Dermis microvascular lymphatic vessel endothelial cell (primary cell): ENCODE measurements around the gene ZNF550. TPM values are rescaled to one million over a fixed set of nuclear protein-coding genes. Genes with fewer than 3 reads are reported as not detected.

Experiments
- DNase-seq, 2 donors: peaks; one replicate each; pipeline versions ENCODE4 v3.0.0 to v3.0.0-alpha.2; 2010; ENCODE audit warnings: low read depth in 2 of 2
- total RNA-seq: library from RNA; depleted of rRNA; stranded (reverse); fragments of >200 nt; gene quantifications from 2 replicates; pipeline ENCODE4 v1.2.1, GENCODE V29; 2014

Gene ZNF550
- 4.2 and 7.3 TPM in 2 replicates for total RNA-seq

DNA sequence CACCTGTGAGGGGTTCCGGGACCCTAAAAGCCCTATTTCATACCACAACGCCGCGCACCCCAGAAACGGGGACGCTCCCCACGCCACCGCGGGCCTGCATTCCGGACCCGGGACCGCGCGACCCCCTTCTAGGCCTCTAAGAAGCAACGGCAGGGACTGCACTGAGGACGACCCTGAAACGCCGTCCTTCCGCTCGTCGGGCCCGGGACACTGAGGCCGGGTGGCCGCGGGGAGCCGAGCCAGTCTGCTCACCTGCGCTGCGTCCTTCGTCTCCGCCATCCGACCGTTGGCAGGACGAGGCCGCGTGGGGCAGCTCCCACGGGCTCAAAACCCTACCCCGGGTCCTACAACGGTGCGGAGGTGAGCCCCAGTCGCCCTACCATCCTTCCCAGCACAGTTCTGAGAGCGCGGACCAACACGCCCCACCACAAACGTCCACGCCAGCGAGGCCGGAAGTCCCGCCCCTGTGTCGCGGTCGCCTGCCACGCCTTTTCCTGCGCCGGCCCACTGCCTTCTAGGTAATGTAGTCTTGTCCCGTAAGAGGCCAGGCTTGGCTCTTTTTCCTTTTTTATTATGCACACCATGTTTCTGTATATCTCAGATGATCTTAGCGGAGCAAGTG lies at the start of gene ZNF550:
ZNF550 (minus strand) TSS at position 460 of the 622 bp plus-strand sequence; CDS start at position 279, 181 bp downstream.
- peak; percentile 72 to 91 for DNase-seq

DNA sequence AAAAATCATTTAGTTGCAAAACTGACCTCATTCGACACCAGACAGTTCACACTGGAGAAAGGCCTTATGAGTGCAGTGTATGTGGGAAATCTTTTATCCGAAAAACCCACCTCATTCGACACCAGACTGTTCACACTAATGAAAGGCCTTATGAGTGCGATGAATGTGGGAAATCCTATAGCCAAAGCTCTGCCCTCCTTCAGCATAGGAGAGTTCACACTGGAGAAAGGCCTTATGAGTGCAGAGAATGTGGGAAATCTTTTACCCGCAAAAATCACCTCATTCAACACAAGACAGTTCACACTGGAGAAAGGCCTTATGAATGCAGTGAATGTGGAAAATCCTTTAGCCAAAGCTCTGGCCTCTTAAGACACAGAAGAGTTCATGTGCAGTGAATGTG lies 47.3 kb upstream of the ZNF550 start:
- DNase-seq, result no peak

DNA sequence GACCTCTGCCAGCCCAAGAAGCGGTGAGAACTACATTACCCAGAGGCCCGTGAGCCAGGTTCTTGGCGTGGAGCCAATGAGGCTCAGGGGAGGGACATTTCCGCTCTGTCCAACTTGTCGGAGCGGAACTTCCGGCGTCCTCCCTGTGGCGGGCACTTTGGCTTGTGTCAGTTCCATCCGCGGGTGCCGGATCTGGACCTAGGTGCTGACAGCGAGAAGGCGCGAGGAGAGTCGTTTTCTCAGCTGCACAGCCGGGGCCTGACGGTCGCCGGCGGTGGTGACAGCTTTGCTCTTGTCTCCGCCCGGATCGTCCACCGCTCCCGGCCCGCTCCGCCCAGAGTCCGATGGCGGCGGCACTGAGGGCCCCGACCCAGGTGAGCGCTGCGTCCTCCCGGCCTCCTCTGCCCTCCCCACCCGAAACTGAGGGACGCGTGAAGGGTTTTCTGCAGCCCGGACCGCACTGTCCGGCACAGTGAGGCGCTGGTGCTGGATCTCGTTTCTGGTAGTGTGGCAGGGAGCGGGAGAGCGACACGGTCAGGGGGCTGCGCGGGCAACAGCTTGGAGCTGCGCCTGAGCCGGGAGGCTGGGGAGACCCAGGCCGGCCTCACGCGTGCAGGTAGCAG lies 40.2 kb upstream of the ZNF550 start, which contains the start of gene ZNF530:
ZNF530 (plus strand) TSS at position 125 of the 623 bp plus-strand sequence. CDS start 4,461 bp downstream, outside the sequence.
- DNase-seq, result peak; percentile 85 to 90

DNA sequence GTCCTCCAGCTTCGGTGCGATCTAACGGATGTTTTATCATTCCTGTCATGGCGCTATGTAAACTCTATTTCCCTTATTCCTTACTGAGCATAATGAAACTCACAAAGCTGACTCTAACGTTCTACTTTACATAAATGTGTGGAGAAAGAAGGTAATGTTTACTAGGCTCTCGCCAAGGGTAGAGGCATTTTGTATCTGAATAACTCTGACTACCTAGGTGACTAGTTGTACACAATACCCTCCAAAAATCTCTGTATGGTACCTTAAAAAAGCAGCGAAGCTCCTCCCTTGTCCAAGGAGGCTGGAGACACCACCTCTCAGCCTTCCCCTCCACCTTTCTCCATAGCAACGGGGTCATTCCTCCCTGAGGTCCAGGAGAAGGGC lies 39.7 kb upstream of the ZNF550 start:
- no peak for DNase-seq

DNA sequence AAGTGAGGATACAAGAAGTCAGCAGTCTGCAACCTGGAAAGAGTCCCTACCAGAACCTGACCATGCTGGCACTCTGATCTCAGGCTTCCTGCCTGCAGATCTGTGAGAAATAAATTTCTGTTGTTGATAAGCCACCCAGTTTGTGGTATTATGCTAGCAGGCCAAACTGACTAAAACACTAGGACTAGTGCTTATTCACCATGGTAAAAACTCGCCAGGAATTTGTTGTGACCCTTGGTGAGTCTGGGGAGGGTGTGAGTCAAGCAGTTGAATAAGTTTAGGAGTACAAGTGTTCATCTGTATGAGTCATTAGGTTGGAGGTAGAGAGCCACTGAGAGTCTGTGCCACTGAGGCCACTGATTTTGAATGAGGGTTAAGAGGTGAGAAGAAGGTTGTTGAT lies 27.9 kb upstream of the ZNF550 start:
- DNase-seq, result no peak

DNA sequence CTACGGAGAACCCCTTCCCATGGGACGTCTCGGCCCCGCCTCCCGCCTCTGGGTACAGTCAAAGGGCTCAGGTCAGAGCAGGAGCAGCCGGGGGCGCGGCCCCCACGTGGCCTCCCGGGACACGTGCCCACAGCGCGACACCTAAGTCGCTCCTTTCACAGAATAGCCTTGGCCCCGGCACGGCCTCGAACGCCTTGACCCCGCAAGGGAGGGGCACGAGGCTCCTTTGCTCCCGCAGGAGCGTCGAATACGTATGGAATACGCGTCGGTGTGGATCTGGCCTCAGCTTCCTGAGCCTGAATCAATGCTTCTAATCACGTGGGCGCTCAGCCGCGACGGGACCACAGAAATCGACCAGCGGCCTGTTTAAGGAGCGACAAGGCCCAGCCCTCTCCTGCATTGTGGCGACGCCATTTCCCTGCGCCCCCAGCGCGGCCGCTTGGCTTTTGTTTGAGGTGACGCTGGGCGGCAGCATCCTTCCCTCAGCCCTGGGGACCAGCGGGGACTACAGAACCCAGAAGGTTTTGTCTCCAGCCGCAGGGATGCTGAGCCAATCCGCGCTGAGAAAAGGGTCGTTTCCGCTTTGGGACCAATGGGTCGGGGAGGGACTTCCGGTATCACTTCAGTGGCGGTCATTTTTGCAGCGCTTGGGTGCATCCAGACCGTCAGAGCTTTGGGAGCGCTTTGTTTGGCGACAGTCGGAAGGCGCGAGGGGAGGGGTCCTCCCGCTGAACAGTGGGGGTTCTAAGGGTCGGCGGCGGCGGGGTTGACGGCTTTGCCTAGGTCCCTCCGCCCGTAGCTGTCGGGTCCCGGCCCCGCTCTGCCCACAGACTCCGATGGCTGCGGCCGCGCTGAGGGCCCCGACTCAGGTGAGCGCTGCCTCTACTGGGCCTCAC lies 24.1 kb upstream of the ZNF550 start, which contains the start of gene ZIK1:
ZIK1 (plus strand) TSS at position 625 of the 896 bp plus-strand sequence; CDS start at position 837, 212 bp downstream.
- DNase-seq, result peak; percentile 69 to 70

DNA sequence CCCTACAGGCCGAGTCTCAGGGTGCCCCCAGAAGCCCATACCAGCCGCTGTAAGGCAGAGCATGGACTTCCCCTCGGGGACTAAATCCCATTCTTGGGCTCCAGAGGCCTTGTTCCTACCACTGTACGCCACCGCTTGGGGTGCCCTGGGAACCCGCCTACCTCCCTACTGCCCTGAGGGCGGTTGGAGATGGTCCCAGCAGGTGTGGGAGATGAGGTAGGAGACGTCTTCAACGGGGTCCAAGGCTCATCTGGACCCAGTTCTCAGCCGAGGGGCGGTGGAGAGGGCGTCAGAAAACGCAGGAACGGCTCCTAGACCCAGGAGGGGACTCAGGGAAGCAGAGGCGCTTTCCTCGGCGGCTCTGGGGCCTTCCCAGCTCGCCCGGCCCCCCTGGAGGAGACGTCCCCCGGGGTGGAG lies 23.4 kb upstream of the ZNF550 start:
- no peak for DNase-seq

DNA sequence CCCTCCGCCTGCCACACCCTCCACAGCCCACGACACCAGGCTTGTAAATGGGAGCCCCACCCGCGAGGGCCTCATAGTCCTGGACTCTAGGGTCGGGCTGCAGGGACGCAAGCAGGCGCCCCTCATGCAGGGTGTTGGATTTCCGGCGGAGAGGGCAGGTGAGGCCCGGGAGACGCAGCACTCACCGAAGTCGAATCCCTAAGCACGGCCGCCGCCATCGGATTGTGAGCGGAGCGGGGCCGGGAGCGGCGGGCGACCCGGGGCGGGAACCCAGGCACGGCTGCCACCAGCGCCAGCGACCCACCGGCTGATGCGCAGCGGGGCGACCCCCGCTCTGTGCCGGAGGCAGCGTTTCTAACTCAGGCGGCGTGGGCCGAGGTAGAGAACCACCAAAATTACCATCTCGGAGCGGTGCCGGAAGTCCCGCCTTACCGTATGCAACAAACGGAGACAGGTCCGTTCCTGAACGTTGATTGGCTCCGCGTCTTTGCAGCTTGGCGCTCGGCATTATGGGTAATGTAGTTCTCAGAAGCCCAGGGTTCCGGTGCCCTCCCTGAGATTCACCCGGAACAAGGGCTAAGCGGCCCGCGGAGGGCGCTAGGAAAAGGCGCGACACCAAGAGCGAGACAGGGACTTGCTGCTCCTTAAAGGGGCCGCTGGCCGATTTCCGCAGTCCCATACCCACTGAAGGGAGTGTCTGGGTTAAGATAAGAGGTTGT lies 19.0 kb upstream of the ZNF550 start, which contains the start of gene ZNF416:
ZNF416 (minus strand) TSS at position 425 of the 719 bp plus-strand sequence; CDS start at position 218, 207 bp downstream.
- DNase-seq, result peak; percentile 96 to 97

DNA sequence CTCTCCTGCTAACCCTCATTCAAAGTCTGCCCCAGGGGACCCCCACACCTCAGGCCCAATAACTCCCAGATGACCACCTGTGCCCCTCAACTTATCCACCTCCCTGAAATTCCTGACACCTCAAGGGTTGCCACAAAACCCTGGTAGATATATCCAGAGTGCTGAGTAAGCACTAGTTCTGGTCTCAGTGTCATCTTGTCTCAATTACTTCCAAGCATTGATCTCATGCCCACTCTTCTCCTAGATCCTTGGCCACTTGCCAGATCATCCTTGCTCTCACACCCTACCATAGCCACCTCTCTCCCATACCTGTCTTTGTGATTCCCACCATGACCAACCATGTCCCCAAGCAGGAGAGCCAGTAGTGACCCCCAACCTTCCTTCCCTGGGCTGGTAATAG lies 17.0 kb upstream of the ZNF550 start:
- no peak for DNase-seq

DNA sequence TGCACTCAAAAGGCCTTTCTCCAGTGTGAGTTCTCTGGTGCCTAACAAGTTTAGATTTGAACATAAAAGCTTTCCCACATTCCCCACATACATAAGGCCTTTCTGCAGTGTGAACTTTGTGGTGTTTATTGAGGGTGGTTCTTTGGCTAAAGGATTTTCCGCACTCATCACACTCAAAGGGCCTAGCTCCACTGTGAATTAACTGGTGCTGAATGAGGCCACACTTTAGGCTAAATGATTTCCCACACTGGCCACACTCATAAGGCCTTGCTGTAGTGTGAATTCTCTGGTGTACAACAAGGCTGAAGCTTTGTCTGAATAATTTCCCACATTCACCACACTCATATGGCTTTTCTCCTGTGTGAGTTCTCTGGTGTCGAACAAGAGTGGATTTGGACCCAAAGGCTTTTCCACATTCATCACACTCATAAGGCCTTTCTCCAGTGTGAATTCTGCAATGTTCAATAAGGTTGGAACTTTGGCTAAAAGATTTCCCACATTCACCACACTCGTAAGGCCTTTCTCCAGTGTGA lies 12.8 kb upstream of the ZNF550 start:
- DNase-seq, result no peak

DNA sequence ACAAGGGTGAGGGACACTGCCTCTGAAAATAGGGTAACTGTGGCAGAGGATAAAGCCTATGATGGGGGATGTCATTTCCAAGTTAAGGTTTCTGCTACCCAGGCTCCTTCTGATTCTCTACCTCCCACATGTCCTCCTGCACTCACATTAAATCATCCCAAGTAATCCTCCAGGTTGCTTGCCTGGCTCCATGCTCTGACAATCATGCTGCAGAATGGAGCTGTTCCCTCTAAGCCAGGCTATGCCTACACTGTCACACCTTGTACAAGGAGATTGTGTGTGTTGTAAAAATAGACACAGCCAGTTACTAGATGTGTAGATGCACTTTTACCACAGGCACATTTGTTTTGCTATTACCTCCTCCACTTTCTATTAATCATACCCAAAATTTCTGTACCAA lies 11.0 kb upstream of the ZNF550 start:
- no peak for DNase-seq

DNA sequence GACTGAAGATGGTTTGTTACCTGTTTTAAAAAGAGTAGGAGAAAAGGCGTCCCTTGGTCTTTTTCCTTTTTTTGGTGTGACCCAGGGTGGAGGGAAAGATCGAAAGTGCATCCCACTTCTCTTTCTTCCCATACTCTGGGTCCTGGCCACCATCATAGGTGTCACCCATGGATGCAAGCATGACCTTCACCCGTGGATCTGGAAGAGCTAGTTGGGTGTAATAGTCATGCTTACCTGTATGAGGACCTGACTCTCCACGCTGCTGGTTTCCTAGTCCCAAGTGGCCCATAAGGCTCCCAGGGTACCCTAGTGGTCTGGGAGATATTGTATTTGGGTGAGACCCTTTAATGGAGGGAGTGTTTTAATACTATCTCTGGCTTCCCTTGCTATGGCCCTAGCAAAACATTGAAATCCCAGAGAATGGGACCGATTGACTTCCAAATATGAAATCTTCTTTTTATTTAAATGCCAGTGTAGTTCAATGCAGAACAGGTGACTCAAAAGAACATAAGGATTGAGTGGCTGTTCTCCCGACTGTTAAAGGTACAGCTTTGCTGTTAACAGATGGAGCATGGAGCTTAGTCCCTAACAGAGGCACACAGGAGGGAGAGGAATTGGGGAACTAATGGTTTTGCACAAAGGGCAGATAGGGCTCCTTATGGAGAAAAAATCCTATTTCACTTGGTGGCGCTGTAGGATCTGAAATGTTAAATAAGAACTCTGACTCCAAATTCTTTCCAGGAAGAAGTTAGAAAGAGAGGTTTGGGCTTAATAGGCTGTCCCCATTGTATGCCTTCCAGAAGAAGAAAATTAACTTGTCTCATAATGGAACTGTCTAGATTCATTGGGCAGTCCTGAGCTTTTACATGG lies 7.0 kb upstream of the ZNF550 start:
- peak; percentile 30 to 61 for DNase-seq

DNA sequence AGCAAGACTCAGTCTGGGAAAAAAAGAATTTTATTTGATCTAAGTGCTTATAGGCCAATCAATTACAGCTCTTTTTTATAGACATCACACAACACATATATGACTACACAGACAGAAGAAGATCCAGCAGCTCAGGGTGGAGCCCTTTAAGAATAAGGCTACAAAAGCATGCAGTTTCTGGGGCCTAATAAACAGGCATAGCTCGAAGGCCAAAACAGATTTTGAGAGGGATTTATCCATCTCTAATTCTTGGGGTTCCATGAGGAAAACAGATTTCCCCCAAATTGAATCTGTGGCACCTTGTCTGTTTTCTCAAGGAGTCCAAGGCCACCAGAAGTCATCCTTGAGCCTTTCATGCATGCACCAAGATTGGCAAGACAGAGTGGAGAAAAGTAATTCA lies 3.9 kb upstream of the ZNF550 start:
- DNase-seq, result no peak

DNA sequence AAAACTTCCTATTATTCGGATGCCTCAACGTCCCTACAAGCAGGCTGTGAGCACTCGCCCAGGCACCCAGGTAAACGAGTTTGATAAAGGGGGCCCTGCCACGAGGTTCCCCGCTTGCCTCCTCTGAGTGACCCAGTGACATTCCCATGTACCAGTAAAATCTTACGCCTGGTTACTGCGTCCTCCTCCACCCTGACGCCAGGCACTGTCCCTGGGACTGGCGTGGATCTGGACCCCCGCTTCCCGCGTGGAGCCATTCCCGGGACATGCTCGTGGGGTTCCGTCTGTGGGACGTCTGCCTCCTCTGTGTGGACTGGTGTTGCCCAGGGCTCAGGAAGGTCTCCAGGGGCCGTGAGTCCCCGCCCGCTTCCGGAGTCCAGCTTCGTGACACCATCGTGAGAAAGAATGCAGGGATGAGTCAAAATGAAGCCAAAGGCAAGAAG lies 407 bp upstream of the ZNF550 start:
- peak in 1 of 2 donors; percentile 5 for DNase-seq

DNA sequence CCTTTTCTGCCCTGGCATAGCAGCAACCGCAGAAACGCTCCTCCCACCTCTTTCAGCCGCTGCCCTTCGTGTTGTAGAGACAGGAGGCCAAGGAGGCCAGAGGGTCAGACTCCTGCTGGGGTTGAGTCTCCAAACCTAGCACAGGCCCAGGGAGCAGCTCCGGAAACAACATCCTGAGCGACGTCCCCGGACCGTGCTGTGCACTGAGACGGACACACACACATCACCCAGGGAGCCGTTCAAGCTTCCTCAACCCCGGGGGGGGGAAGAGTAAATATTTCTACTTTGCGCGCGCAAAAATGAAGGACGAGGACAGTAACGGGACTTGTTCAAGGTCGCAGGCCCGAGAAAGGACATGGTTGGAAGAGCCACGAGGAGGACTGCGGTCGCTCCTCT lies 657 bp downstream of the ZNF550 start:
- DNase-seq, result peak in 1 of 2 donors; percentile 28

DNA sequence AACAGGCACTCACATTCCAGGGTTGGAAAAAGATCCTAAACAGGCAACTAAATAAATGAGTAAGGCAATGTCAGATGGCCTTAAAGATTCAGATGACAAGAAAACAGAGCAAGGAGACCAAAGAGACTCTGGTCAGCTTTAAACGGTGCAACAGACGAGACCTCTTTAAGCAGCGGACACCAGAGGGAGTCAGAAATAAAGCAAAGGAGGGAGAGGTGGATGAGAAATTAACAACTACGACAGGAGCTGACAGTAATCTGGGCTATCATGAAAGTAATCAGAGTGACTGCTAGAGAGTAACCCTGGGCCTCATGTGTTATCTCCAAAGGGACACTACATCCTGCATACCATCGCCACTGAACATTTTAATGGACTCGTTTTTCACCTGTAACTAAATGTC lies 1.1 kb downstream of the ZNF550 start:
- peak in 1 of 2 donors; percentile 14 for DNase-seq

DNA sequence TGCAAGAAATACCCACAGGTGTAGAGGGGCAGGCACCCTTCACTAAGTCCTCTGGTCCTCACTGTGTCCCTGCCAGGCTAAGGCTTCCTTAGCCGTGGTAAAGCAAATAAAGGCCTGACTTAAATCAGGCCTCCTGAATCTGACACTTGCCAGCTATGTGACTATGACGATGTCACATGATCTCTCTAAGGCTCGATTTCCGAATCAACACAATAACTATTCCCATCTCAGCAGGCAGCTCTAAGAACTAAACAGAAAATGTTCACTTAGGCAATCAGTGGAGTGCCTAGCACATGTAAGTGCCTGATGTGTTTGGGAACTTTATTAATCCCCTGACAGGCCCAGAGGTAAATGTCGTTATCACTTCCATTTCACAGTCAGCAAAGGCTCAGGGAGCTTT lies 2.0 kb downstream of the ZNF550 start:
- no peak for DNase-seq

DNA sequence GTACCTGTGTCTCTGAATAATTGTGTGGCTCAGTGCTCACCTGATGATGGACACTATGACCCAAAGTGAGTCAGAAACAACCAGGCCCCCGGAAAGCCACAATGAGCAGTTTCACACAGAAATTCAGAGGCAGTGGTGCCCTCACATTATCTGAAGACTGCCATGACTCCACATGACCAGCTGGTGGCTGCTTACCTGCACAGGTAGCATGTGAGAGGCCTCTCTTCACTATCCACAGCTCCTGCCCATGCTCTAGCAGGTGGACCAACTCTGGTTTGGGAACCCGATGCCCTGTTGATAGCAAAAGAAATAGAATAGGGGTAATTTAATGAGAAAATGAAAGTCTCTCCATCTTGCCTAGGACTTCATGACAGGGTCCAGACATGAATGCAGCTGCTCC lies 7.2 kb downstream of the ZNF550 start:
- no peak for DNase-seq

DNA sequence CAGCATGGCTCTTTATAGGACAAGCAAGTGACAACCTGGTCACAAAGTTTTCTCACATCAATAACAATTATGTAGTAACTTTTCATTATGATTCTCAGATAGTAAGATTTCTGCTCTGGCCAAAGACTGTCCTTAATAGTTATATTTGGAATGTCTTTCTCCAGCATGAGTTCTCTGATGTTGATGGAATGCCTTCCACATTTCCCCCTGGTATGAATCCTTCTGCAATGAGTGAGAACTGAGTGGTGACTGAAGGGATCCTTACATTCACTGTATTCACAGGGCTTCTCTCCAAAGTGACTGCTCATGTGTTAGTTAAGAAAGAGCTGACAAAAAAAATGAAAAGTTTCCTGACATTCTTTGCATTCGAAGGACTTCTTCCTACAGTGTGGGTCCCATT lies 13.2 kb downstream of the ZNF550 start:
- no peak for DNase-seq

DNA sequence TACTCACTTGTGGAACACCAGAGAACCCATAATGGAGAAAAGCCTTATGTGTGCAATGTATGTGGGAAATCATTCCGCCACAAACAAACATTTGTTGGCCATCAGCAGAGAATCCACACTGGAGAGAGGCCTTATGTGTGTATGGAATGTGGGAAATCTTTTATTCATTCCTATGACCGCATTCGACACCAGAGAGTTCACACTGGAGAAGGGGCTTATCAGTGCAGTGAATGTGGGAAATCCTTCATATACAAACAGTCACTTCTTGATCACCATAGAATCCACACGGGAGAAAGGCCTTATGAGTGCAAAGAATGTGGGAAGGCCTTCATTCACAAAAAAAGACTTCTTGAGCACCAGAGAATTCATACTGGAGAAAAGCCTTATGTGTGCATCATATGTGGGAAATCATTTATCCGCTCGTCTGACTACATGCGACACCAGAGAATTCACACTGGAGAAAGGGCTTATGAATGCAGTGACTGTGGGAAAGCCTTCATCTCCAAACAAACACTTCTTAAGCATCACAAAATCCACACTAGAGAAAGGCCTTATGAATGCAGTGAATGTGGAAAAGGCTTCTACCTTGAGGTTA lies 21.6 kb downstream of the ZNF550 start:
- no peak for DNase-seq
